GM12878 (cell line): ENCODE data around the gene COPS7A. TPM values are rescaled to one million over a fixed set of nuclear protein-coding genes. Genes with fewer than 3 reads are reported as not detected.

Experiments used
- ATAC-seq: fragments of 200-7000 bp; cut with Tn5 transposase; 3 replicates; pipeline ENCODE4 v1.9.1; 2020; ENCODE audit warnings: mild to moderate bottlenecking, moderate library complexity
- BruUV-seq: library from RNA; stranded (reverse); fragments of 400-500 nt; replicated peaks from 2 replicates; lab custom pipeline; 2021; lab: Mats Ljungman, UMichigan
- CTCF ChIA-PET: fragments of 300-600 bp; sonication (Branson Sonifier 250); formaldehyde crosslinking; extraction: SDS; loops from one replicate; lab custom pipeline; 2021; ENCODE audit warnings: inconsistent platforms; lab: Yijun Ruan, JAX
- POLR2A ChIA-PET: fragments of 350-600 bp; formaldehyde crosslinking; extraction: SDS; loops from one replicate; lab custom pipeline; 2021; ENCODE audit warnings: inconsistent platforms; lab: Charles Lee
- RAD21 ChIA-PET: fragments of 300-600 bp; sonication (Branson Sonifier 250); formaldehyde crosslinking; loops from one replicate; lab custom pipeline; 2023; ENCODE audit warnings: antibody characterized with exemption; ENCODE audit not compliant: unreplicated experiment; lab: Charles Lee
- SMC1A ChIA-PET: fragments of 300-600 bp; sonication (Branson Sonifier 250); formaldehyde crosslinking; loops from one replicate; lab custom pipeline; 2023; ENCODE audit not compliant: unreplicated experiment, uncharacterized antibody; lab: Charles Lee
- DNase-seq: peaks from one replicate; pipeline ENCODE4 v3.0.0-alpha.2; 2011; ENCODE audit warnings: low read depth, low spot score
- FAIRE-seq: peaks from 3 replicates; lab custom pipeline; 2011; peaks lifted over from hg19 to GRCh38; lab: Jason Lieb, UNC
- H2AFZ ChIP-seq: 2 replicates; pipeline ENCODE4 v1.6.0; 2011; ENCODE audit warnings: low read depth, low read length, control low read depth; ENCODE audit not compliant: control insufficient read depth
- H3K27ac ChIP-seq: 2 replicates; pipeline ENCODE4 v1.5.1; 2011; ENCODE audit warnings: control low read depth; ENCODE audit not compliant: control insufficient read depth, insufficient read depth
- H3K27me3 ChIP-seq, 2 experiments: replicated peaks in 1 of 2; 2 replicates each; pipeline versions ENCODE4 v1.6.0 to v1.6.1; 2011; ENCODE audit warnings: low read length in 1 of 2; ENCODE audit not compliant: control insufficient read depth in 2 of 2, insufficient read depth in 2 of 2
- H3K36me3 ChIP-seq, 2 experiments: 2 replicates each; pipeline ENCODE4 v1.5.1; 2011; ENCODE audit warnings: low read length in 1 of 2; ENCODE audit not compliant: control insufficient read depth in 2 of 2, insufficient read depth in 2 of 2
- H3K4me1 ChIP-seq: 2 replicates; pipeline ENCODE4 v1.6.1; 2011; ENCODE audit warnings: mild to moderate bottlenecking, low read length, moderate library complexity, mixed read lengths; ENCODE audit not compliant: control insufficient read depth, insufficient read depth
- H3K4me2 ChIP-seq: 2 replicates; pipeline ENCODE4 v1.6.0; 2011; ENCODE audit warnings: control low read depth; ENCODE audit not compliant: control insufficient read depth, insufficient read depth
- H3K4me3 ChIP-seq: fragments of 200-600 bp; sonication (generic); 2 replicates; pipeline ENCODE4 v1.5.1; 2016
- H3K79me2 ChIP-seq: 2 replicates; pipeline ENCODE4 v1.6.0; 2011; ENCODE audit warnings: low read length; ENCODE audit not compliant: control insufficient read depth, insufficient read depth
- H3K9ac ChIP-seq: 2 replicates; pipeline ENCODE4 v1.8.0; 2011; ENCODE audit warnings: low read length, control low read depth, mixed read lengths; ENCODE audit not compliant: control insufficient read depth, insufficient read depth
- H3K9me3 ChIP-seq: replicated peaks from 3 replicates; pipeline ENCODE4 v1.5.1; 2011; ENCODE audit warnings: mild to moderate bottlenecking, low read length; ENCODE audit not compliant: control insufficient read depth, insufficient read depth
- H4K20me1 ChIP-seq: 2 replicates; pipeline ENCODE4 v1.6.0; 2011; ENCODE audit not compliant: control insufficient read depth, insufficient read depth
- BMI1 ChIP-seq: fragments of 450-650 bp; IDR thresholded peaks from 2 replicates; pipeline ENCODE4 v1.6.1; 2016; ENCODE audit warnings: mild to moderate bottlenecking, moderate library complexity, borderline replicate concordance
- IRF5 ChIP-seq: fragments of 450-650 bp; IDR thresholded peaks from 2 replicates; pipeline ENCODE4 v1.6.1; 2017; ENCODE audit warnings: borderline replicate concordance
- MXI1 ChIP-seq: fragments of 150-350 bp; IDR thresholded peaks from 2 replicates; pipeline ENCODE4 v1.6.1; 2011; ENCODE audit warnings: low read depth, mild to moderate bottlenecking, inconsistent platforms, low read length, improper control_type of control experiment
- PML ChIP-seq: IDR thresholded peaks from 2 replicates; pipeline ENCODE4 v1.6.1; 2012; ENCODE audit warnings: low read length, inconsistent platforms
- ZBTB33 ChIP-seq: fragments of 450-650 bp; IDR thresholded peaks from 2 replicates; pipeline ENCODE4 v1.6.1; 2017; ENCODE audit warnings: mild to moderate bottlenecking
- WGBS: methylation state at CpG from one replicate; pipeline ENCODE4 v1.1.6; 2016; ENCODE audit warnings: low lambda C conversion rate; ENCODE audit not compliant: insufficient replicate concordance, insufficient coverage; ENCODE audit errors: missing lambda C conversion rate; 5-methylcytosine and 5-hydroxymethylcytosine counted together
- in situ Hi-C: fragments of 300-500 bp; cut with MboI; formaldehyde crosslinking; loops from 9 replicates; pipeline ENCODE4 v1.14.3; 2018; ENCODE audit warnings: mixed read lengths
- intact Hi-C: fragments of 100-400 bp; cut with micrococcal nuclease; formaldehyde crosslinking; loops from one replicate; pipeline ENCODE4 v1.14.2; 2022; ENCODE audit not compliant: unreplicated experiment
- polyA plus RNA-seq, 11 experiments: library from polyadenylated mRNA; depleted of rRNA in 4 of 11; unstranded in 6 of 11; stranded (reverse) in 5 of 11; fragments of >200 nt; fragmentation: Nextera tagmentation in 4 of 11; fragmentation: Illumina TruSeq in 1 of 11; extraction: Ambion mirVana in 4 of 11; extraction: Trizol in 1 of 11; gene quantifications; 1 replicate in 1 of 11; 2 replicates in 10 of 11; pipeline versions ENCODE4 v1.2.1 to v1.2.3, GENCODE V29; 2011 to 2016; ENCODE audit warnings: inconsistent platforms in 2 of 11, missing spikeins in 2 of 11, low read depth in 1 of 11
- small RNA-seq: library from RNA; depleted of rRNA; stranded (forward); fragments of <200 nt; gene quantifications from one replicate; pipeline ENCODE3, GENCODE V24; 2014
- total RNA-seq, 4 experiments: library from RNA; depleted of rRNA in 3 of 4; stranded (reverse); fragments of >200 nt in 3 of 4; fragmentation: Illumina TruSeq in 1 of 4; extraction: Trizol in 1 of 4; gene quantifications; 2 replicates each; pipeline versions ENCODE4 v1.2.1 to v1.2.3, GENCODE V29; 2013 to 2021

Gene COPS7A
- total and polyA plus RNA-seq, 10 of the 15 experiments (the other 5 are each of a cell fraction or from before 2014, with no cell fraction given), result 25.7 to 74.0 (median 51.9) TPM

- DNase-seq, result no peak
- CTCF ChIA-PET, result interaction anchor here (0.6 to 12.7 kb wide), 17 partner anchors 9 to 270 kb away, joined by 3 to 221 read pairs (median 4); partner anchors contain the start of genes LAG3 and MLF2
- in situ Hi-C loops (no loop called here), intact Hi-C loops (no loop called here)
- H3K9ac ChIP-seq, result no peak overlapping the region
- no peak overlapping the region for H3K4me2 ChIP-seq
- H2AFZ ChIP-seq, result no peak overlapping the region
- no peak overlapping the region for H3K27ac ChIP-seq
- SMC1A ChIA-PET, result interaction anchor here (0.7 to 6.6 kb wide), 13 partner anchors 10 to 217 kb away, joined by 3 to 84 read pairs (median 4); partner anchors contain the start of gene MLF2
- H3K79me2 ChIP-seq, result no peaks in the 10 kb centered on the region
- no peak for FAIRE-seq
- ATAC-seq, result no peak
- H3K36me3 ChIP-seq, result no peaks in the 10 kb centered on the region
- WGBS, result 33% methylated on average over 6 of the region's 6 CpGs
- POLR2A ChIA-PET, result interaction anchor here (0.5 to 1.8 kb wide), 12 partner anchors 11 to 278 kb away, joined by 3 to 11 read pairs (median 3); partner anchors contain the start of genes CDCA3, MLF2 and PTMS
- H3K4me1 ChIP-seq, result peaks cover 18% of the 10 kb centered on the region
- RAD21 ChIA-PET, result interaction anchor here (0.7 to 5.4 kb wide), 6 partner anchors 16 to 91 kb away, joined by 3 to 42 read pairs (median 3); partner anchors contain the start of genes CDCA3 and MLF2
- no peaks in the 10 kb centered on the region for H3K27me3 ChIP-seq
- TF ChIP-seq PML (no peak), BMI1 (no peak), IRF5 (no peak), MXI1 (no peak), ZBTB33 (no peak)
- H4K20me1 ChIP-seq, result no peaks in the 10 kb centered on the region
- no TSS peak for BruUV-seq
- no peak overlapping the region for H3K4me3 ChIP-seq
- H3K9me3 ChIP-seq, result no peaks in the 10 kb centered on the region
Measured at GRCh38 chr12:6780573-6780972, 56.7 kb downstream of the COPS7A start.

Small RNAs within 50 kb of the gene (small RNA-seq; reads per million reads assigned to genes)
- not detected for gene RNU6-781P

Other genes with a start within 250 kb of the COPS7A start
Only the 7 nearest of the 30 such genes appear.
- gene ING4, start 60.9 kb upstream of the COPS7A start, total RNA-seq (2014; rRNA removed), result 21.7 and 23.7 TPM in 2 replicates
- 20.9 and 21.8 TPM in 2 replicates for gene ING4, start 60.9 kb upstream of the COPS7A start, total RNA-seq (2014; rRNA removed; fragmentation: Illumina TruSeq; extraction: Trizol)
- 20.1 and 21.6 TPM in 2 replicates for gene ING4, start 60.9 kb upstream of the COPS7A start, total RNA-seq (2021)
- gene ING4, start 60.9 kb upstream of the COPS7A start, polyA plus RNA-seq (2011; rRNA removed), result 53.9 and 63.8 TPM in 2 replicates
- 33.8 and 39.5 TPM in 2 replicates for gene ING4, start 60.9 kb upstream of the COPS7A start, polyA plus RNA-seq (2014; fragmentation: Illumina TruSeq; extraction: Trizol)
- gene ING4, start 60.9 kb upstream of the COPS7A start, polyA plus RNA-seq (2014; fragmentation: Nextera tagmentation; extraction: Ambion mirVana), result 1 to 10 TPM; 7.2 to 8.9 TPM
- 22.6 and 24.2 TPM in 2 replicates for gene ING4, start 60.9 kb upstream of the COPS7A start, polyA plus RNA-seq (2014; rRNA removed)
- gene ING4, start 60.9 kb upstream of the COPS7A start, polyA plus RNA-seq (2016; fragmentation: Nextera tagmentation; extraction: Ambion mirVana), result 10 to 100 TPM; 18.4 to 22.5 TPM
- 23.3 and 23.7 TPM in 2 replicates for gene ZNF384, start 34.7 kb upstream of the COPS7A start, total RNA-seq (2014; rRNA removed)
- gene ZNF384, start 34.7 kb upstream of the COPS7A start, total RNA-seq (2014; rRNA removed; fragmentation: Illumina TruSeq; extraction: Trizol), result 26.0 and 27.1 TPM in 2 replicates
- gene ZNF384, start 34.7 kb upstream of the COPS7A start, total RNA-seq (2021), result 49.3 and 53.8 TPM in 2 replicates
- 42.4 and 70.2 TPM in 2 replicates for gene ZNF384, start 34.7 kb upstream of the COPS7A start, polyA plus RNA-seq (2011; rRNA removed)
- 65.2 and 81.5 TPM in 2 replicates for gene ZNF384, start 34.7 kb upstream of the COPS7A start, polyA plus RNA-seq (2014; fragmentation: Illumina TruSeq; extraction: Trizol)
- gene ZNF384, start 34.7 kb upstream of the COPS7A start, polyA plus RNA-seq (2014; fragmentation: Nextera tagmentation; extraction: Ambion mirVana), result 1 to 10 TPM in 1 of 2 experiments, under 1 TPM in 1; 0.46 to 1.3 TPM
- 53.5 and 55.8 TPM in 2 replicates for gene ZNF384, start 34.7 kb upstream of the COPS7A start, polyA plus RNA-seq (2014; rRNA removed)
- gene ZNF384, start 34.7 kb upstream of the COPS7A start, polyA plus RNA-seq (2016; fragmentation: Nextera tagmentation; extraction: Ambion mirVana), result 10 to 100 TPM; 30.0 to 31.0 TPM
- gene PIANP, start 23.2 kb upstream of the COPS7A start, total RNA-seq (2014; rRNA removed), result not detected in 2 replicates
- not detected in 2 replicates for gene PIANP, start 23.2 kb upstream of the COPS7A start, total RNA-seq (2014; rRNA removed; fragmentation: Illumina TruSeq; extraction: Trizol)
- gene PIANP, start 23.2 kb upstream of the COPS7A start, total RNA-seq (2021), result 0.08 TPM in 1 of 2 replicates, not detected in the other
- not detected in 2 replicates for gene PIANP, start 23.2 kb upstream of the COPS7A start, polyA plus RNA-seq (2011; rRNA removed)
- not detected in 2 replicates for gene PIANP, start 23.2 kb upstream of the COPS7A start, polyA plus RNA-seq (2014; fragmentation: Illumina TruSeq; extraction: Trizol)
- not detected for gene PIANP, start 23.2 kb upstream of the COPS7A start, polyA plus RNA-seq (2014; fragmentation: Nextera tagmentation; extraction: Ambion mirVana)
- 0.04 and 0.08 TPM in 2 replicates for gene PIANP, start 23.2 kb upstream of the COPS7A start, polyA plus RNA-seq (2014; rRNA removed)
- under 1 TPM in 1 of 2 experiments, not detected in 1; 0.12 TPM for gene PIANP, start 23.2 kb upstream of the COPS7A start, polyA plus RNA-seq (2016; fragmentation: Nextera tagmentation; extraction: Ambion mirVana)
- 131 and 139 TPM in 2 replicates for gene MLF2, start 29.1 kb downstream of the COPS7A start, total RNA-seq (2014; rRNA removed)
- gene MLF2, start 29.1 kb downstream of the COPS7A start, total RNA-seq (2014; rRNA removed; fragmentation: Illumina TruSeq; extraction: Trizol), result 59.2 and 63.4 TPM in 2 replicates
- gene MLF2, start 29.1 kb downstream of the COPS7A start, total RNA-seq (2021), result 125 and 129 TPM in 2 replicates
- 122 and 172 TPM in 2 replicates for gene MLF2, start 29.1 kb downstream of the COPS7A start, polyA plus RNA-seq (2011; rRNA removed)
- 91.6 and 111 TPM in 2 replicates for gene MLF2, start 29.1 kb downstream of the COPS7A start, polyA plus RNA-seq (2014; fragmentation: Illumina TruSeq; extraction: Trizol)
- 10 to 100 TPM; 13.5 to 21.5 TPM for gene MLF2, start 29.1 kb downstream of the COPS7A start, polyA plus RNA-seq (2014; fragmentation: Nextera tagmentation; extraction: Ambion mirVana)
- 170 and 181 TPM in 2 replicates for gene MLF2, start 29.1 kb downstream of the COPS7A start, polyA plus RNA-seq (2014; rRNA removed)
- gene MLF2, start 29.1 kb downstream of the COPS7A start, polyA plus RNA-seq (2016; fragmentation: Nextera tagmentation; extraction: Ambion mirVana), result 100 to 1,000 TPM; 222 TPM
- 20.7 and 23.1 TPM in 2 replicates for gene PTMS, start 42.3 kb downstream of the COPS7A start, total RNA-seq (2014; rRNA removed)
- 31.8 and 34.0 TPM in 2 replicates for gene PTMS, start 42.3 kb downstream of the COPS7A start, total RNA-seq (2014; rRNA removed; fragmentation: Illumina TruSeq; extraction: Trizol)
- gene PTMS, start 42.3 kb downstream of the COPS7A start, total RNA-seq (2021), result 127 and 131 TPM in 2 replicates
- 29.0 and 51.2 TPM in 2 replicates for gene PTMS, start 42.3 kb downstream of the COPS7A start, polyA plus RNA-seq (2011; rRNA removed)
- 41.3 and 90.6 TPM in 2 replicates for gene PTMS, start 42.3 kb downstream of the COPS7A start, polyA plus RNA-seq (2014; fragmentation: Illumina TruSeq; extraction: Trizol)
- gene PTMS, start 42.3 kb downstream of the COPS7A start, polyA plus RNA-seq (2014; fragmentation: Nextera tagmentation; extraction: Ambion mirVana), result 1 to 10 TPM; 2.1 to 4.5 TPM
- 46.5 and 47.5 TPM in 2 replicates for gene PTMS, start 42.3 kb downstream of the COPS7A start, polyA plus RNA-seq (2014; rRNA removed)
- gene PTMS, start 42.3 kb downstream of the COPS7A start, polyA plus RNA-seq (2016; fragmentation: Nextera tagmentation; extraction: Ambion mirVana), result 10 to 100 TPM in 1 of 2 experiments, 1 to 10 TPM in 1; 4.9 to 27.8 TPM
- 0.79 and 1.3 TPM in 2 replicates for gene LAG3, start 48.5 kb downstream of the COPS7A start, total RNA-seq (2014; rRNA removed)
- gene LAG3, start 48.5 kb downstream of the COPS7A start, total RNA-seq (2014; rRNA removed; fragmentation: Illumina TruSeq; extraction: Trizol), result 0.60 and 1.0 TPM in 2 replicates
- 4.2 and 5.2 TPM in 2 replicates for gene LAG3, start 48.5 kb downstream of the COPS7A start, total RNA-seq (2021)
- 0.26 and 0.52 TPM in 2 replicates for gene LAG3, start 48.5 kb downstream of the COPS7A start, polyA plus RNA-seq (2011; rRNA removed)
- 0.97 and 1.1 TPM in 2 replicates for gene LAG3, start 48.5 kb downstream of the COPS7A start, polyA plus RNA-seq (2014; fragmentation: Illumina TruSeq; extraction: Trizol)
- under 1 TPM in 1 of 2 experiments, not detected in 1; 0.53 TPM for gene LAG3, start 48.5 kb downstream of the COPS7A start, polyA plus RNA-seq (2014; fragmentation: Nextera tagmentation; extraction: Ambion mirVana)
- gene LAG3, start 48.5 kb downstream of the COPS7A start, polyA plus RNA-seq (2014; rRNA removed), result 2.3 and 2.4 TPM in 2 replicates
- 1 to 10 TPM in 1 of 2 experiments, under 1 TPM in 1; 0.77 to 1.4 TPM for gene LAG3, start 48.5 kb downstream of the COPS7A start, polyA plus RNA-seq (2016; fragmentation: Nextera tagmentation; extraction: Ambion mirVana)
- gene CD4, start 65.5 kb downstream of the COPS7A start, total RNA-seq (2014; rRNA removed), result 0.40 and 0.49 TPM in 2 replicates
- gene CD4, start 65.5 kb downstream of the COPS7A start, total RNA-seq (2014; rRNA removed; fragmentation: Illumina TruSeq; extraction: Trizol), result 0.60 and 0.81 TPM in 2 replicates
- 1.6 and 1.8 TPM in 2 replicates for gene CD4, start 65.5 kb downstream of the COPS7A start, total RNA-seq (2021)
- gene CD4, start 65.5 kb downstream of the COPS7A start, polyA plus RNA-seq (2011; rRNA removed), result 0.27 and 0.29 TPM in 2 replicates
- gene CD4, start 65.5 kb downstream of the COPS7A start, polyA plus RNA-seq (2014; fragmentation: Illumina TruSeq; extraction: Trizol), result 1.5 and 2.4 TPM in 2 replicates
- gene CD4, start 65.5 kb downstream of the COPS7A start, polyA plus RNA-seq (2014; fragmentation: Nextera tagmentation; extraction: Ambion mirVana), result under 1 TPM; 0.49 to 0.85 TPM
- 0.85 and 1.3 TPM in 2 replicates for gene CD4, start 65.5 kb downstream of the COPS7A start, polyA plus RNA-seq (2014; rRNA removed)
- under 1 TPM; 0.24 to 0.57 TPM for gene CD4, start 65.5 kb downstream of the COPS7A start, polyA plus RNA-seq (2016; fragmentation: Nextera tagmentation; extraction: Ambion mirVana)